Spleen (tissue), 11 donors: Measurements from ENCODE around the gene CACNB2. TPM values are rescaled to one million over a fixed set of nuclear protein-coding genes. Genes with fewer than 3 reads are reported as not detected.

Experiments used
- DNase-seq: peaks from one replicate; pipeline ENCODE4 v3.0.0-alpha.2; 2020
- H3K27ac ChIP-seq, 8 donors: fragments of 200-600 bp; sonication (generic) in 7 of 8; 1 replicate in 4 of 8; 2 replicates in 4 of 8; pipeline versions ENCODE4 v1.5.0 to v1.8.0; 2016 to 2021; ENCODE audit warnings: inconsistent platforms in 4 of 8, mild to moderate bottlenecking in 4 of 8, moderate library complexity in 1 of 8
- H3K27me3 ChIP-seq, 7 donors: fragments of 200-600 bp; sonication (generic) in 6 of 7; replicated peaks in 1 of 7; 1 replicate in 4 of 7; 2 replicates in 3 of 7; pipeline versions ENCODE4 v1.5.0 to v1.8.0; 2016 to 2021; ENCODE audit warnings: inconsistent platforms in 3 of 7, mild to moderate bottlenecking in 1 of 7
- H3K36me3 ChIP-seq, 6 donors: fragments of 200-600 bp; sonication (generic) in 5 of 6; 1 replicate in 4 of 6; 2 replicates in 2 of 6; pipeline versions ENCODE4 v1.5.0 to v1.8.0; 2016 to 2021; ENCODE audit warnings: inconsistent platforms in 2 of 6
- H3K4me1 ChIP-seq, 6 donors: fragments of 200-600 bp; sonication (generic) in 5 of 6; 1 replicate in 3 of 6; 2 replicates in 3 of 6; pipeline versions ENCODE4 v1.5.0 to v1.8.0; 2016 to 2021; ENCODE audit warnings: inconsistent platforms in 3 of 6
- H3K4me3 ChIP-seq, 8 donors: fragments of 200-600 bp; sonication (generic) in 7 of 8; 1 replicate in 4 of 8; 2 replicates in 4 of 8; pipeline versions ENCODE4 v1.5.0 to v1.8.0; 2016 to 2021; ENCODE audit warnings: inconsistent platforms in 4 of 8, mild to moderate bottlenecking in 4 of 8, moderate library complexity in 2 of 8
- H3K9me3 ChIP-seq, 8 donors: fragments of 200-600 bp; sonication (generic) in 7 of 8; 1 replicate in 4 of 8; 2 replicates in 4 of 8; pipeline versions ENCODE4 v1.5.0 to v1.8.0; 2016 to 2021; ENCODE audit warnings: inconsistent platforms in 4 of 8
- CTCF ChIP-seq, 11 experiments: fragments of 200-600 bp in 7 of 11; fragments of 450-650 bp in 4 of 11; sonication (generic) in 4 of 11; IDR thresholded peaks in 8 of 11; conservative IDR thresholded peaks in 3 of 11; 1 replicate in 7 of 11; 2 replicates in 4 of 11; pipeline versions ENCODE4 v1.4.0 to v1.8.0; 2016 to 2021; ENCODE audit warnings: antibody characterized with exemption in 11 of 11, inconsistent platforms in 4 of 11, mild to moderate bottlenecking in 1 of 11
- POLR2A ChIP-seq, 3 donors: fragments of 450-650 bp; IDR thresholded peaks; one replicate each; pipeline ENCODE4 v1.5.1; 2017; ENCODE audit warnings: antibody characterized with exemption in 3 of 3, mild to moderate bottlenecking in 1 of 3
- POLR2AphosphoS5 ChIP-seq, 3 donors: sonication (generic); formaldehyde crosslinking; IDR thresholded peaks; one replicate each; pipeline ENCODE4 v1.5.1; 2017; ENCODE audit warnings: antibody characterized with exemption in 3 of 3
- WGBS, 5 donors: extraction: QIAGEN DNeasy Blood & Tissue Kit in 3 of 5; methylation state at CpG; one replicate each; pipeline versions ENCODE4 v1.1.5 to v1.1.7; 2013 to 2018; 5-methylcytosine and 5-hydroxymethylcytosine counted together
- intact Hi-C: fragments of 100-400 bp; cut with DNase I; formaldehyde crosslinking; loops from one replicate; pipeline ENCODE4 v1.15.0; 2023; ENCODE audit warnings: low total_unique reads
- polyA plus RNA-seq, 3 donors: library from polyadenylated mRNA; stranded (reverse); fragments of 200-250 nt; gene quantifications; one replicate each; pipeline ENCODE4 v1.2.1, GENCODE V29; 2013
- total RNA-seq, 7 donors: library from RNA; depleted of rRNA in 3 of 7; stranded (reverse); fragments of >200 nt in 3 of 7; fragmentation: NEBNext Ultra II Directional in 4 of 7; extraction: Animal tissue kit (Norgen Biotek cat#: 25700) in 4 of 7; gene quantifications; one replicate each; pipeline versions ENCODE4 v1.1.0 to v1.2.1, GENCODE V29; 2016 to 2021
- donor health status: healthy with polysubstance abuse.
- donor health status: DM: no; HTN: no; CAD: no; lungs with moderate emphysema.
- donor health status: DM: no; HTN: no; CAD: no.
- donor health status: Bipolar disorder and iron deficiency.
- donor health status: healthy.
- donor health status: DM: no; HTN: no; CAD: no.
- donor health status: DM: yes; HTN: yes; CAD: no.

CACNB2 gene
- total and polyA plus RNA-seq, 10 donors = 0.17 to 0.79 (median 0.44) TPM; not detected in 1

GRCh38 chr10:18144396-18144795, 4.2 kb downstream of the CACNB2 start:
- no peak for DNase-seq
- Histone ChIP-seq H3K9me3 (no peaks in the 10 kb centered on the region), H3K4me3 (no peak overlapping the region), H3K27ac (no peak overlapping the region), H3K4me1 (peaks cover 0 to 18% (median 13%) of the 10 kb centered on the region in 6 donors), H3K27me3 (peaks cover 0 to 32% (median 26%) of the 10 kb centered on the region in 7 donors), H3K36me3 (no peaks in the 10 kb centered on the region)
- WGBS, 5 donors = 69 to 92% (median 87%) methylated on average over 1 of the region's 1 CpG
- TF ChIP-seq POLR2AphosphoS5 (IDR thresholded peaks at IDR 0.05) (no peak), POLR2A (IDR thresholded peaks at IDR 0.05) (no peak), CTCF (IDR thresholded peaks at IDR 0.05 in 8 of 11, conservative IDR thresholded peaks at IDR 0.05 in 3 of 11) (no peak)
- intact Hi-C loops = no loop called here

- TF ChIP-seq POLR2AphosphoS5 (IDR thresholded peaks at IDR 0.05) = no peak
- no peak for TF ChIP-seq CTCF (IDR thresholded peaks at IDR 0.05 in 8 of 11, conservative IDR thresholded peaks at IDR 0.05 in 3 of 11)
- no peak for TF ChIP-seq POLR2A (IDR thresholded peaks at IDR 0.05)
- WGBS, 5 donors = 47 to 55% (median 50%) methylated on average over 6 of the region's 6 CpGs
- Histone ChIP-seq H3K4me1 (peaks cover 0 to 15% (median 11%) of the 10 kb centered on the region in 6 donors), H3K27me3 (peaks cover 0 to 26% (median 21%) of the 10 kb centered on the region in 7 donors), H3K27ac (no peak overlapping the region), H3K4me3 (no peak overlapping the region), H3K36me3 (no peaks in the 10 kb centered on the region), H3K9me3 (no peaks in the 10 kb centered on the region)
- intact Hi-C loops = no loop called here
- no peak for DNase-seq
Measured at GRCh38 chr10:18144928-18145327, 4.7 kb downstream of the CACNB2 start.

GRCh38 chr10:18145652-18146051, 5.4 kb downstream of the CACNB2 start:
- H3K4me3 ChIP-seq = no peak overlapping the region
- no peaks in the 10 kb centered on the region for H3K36me3 ChIP-seq
- WGBS, 5 donors = 50 to 73% (median 57%) methylated on average over 2 of the region's 2 CpGs
- DNase-seq = no peak
- H3K27me3 ChIP-seq = peaks cover 0 to 19% (median 14%) of the 10 kb centered on the region in 7 donors
- H3K4me1 ChIP-seq = peaks cover 0 to 8% (median 6%) of the 10 kb centered on the region in 6 donors
- intact Hi-C loops = no loop called here
- no peaks in the 10 kb centered on the region for H3K9me3 ChIP-seq
- TF ChIP-seq CTCF (IDR thresholded peaks at IDR 0.05 in 8 of 11, conservative IDR thresholded peaks at IDR 0.05 in 3 of 11) (no peak), POLR2AphosphoS5 (IDR thresholded peaks at IDR 0.05) (no peak), POLR2A (IDR thresholded peaks at IDR 0.05) (no peak)
- no peak overlapping the region for H3K27ac ChIP-seq

- TF ChIP-seq POLR2AphosphoS5 (IDR thresholded peaks at IDR 0.05) (no peak), CTCF (IDR thresholded peaks at IDR 0.05 in 8 of 11, conservative IDR thresholded peaks at IDR 0.05 in 3 of 11) (no peak), POLR2A (IDR thresholded peaks at IDR 0.05) (no peak)
- no peaks in the 10 kb centered on the region for H3K36me3 ChIP-seq
- no peak overlapping the region for H3K27ac ChIP-seq
- WGBS, 5 donors = 89 to 94% (median 92%) methylated on average over 6 of the region's 6 CpGs
- intact Hi-C loops = no loop called here
- H3K4me1 ChIP-seq = no peaks in the 10 kb centered on the region
- DNase-seq = no peak
- no peaks in the 10 kb centered on the region for H3K9me3 ChIP-seq
- no peak overlapping the region for H3K4me3 ChIP-seq
- no peaks in the 10 kb centered on the region for H3K27me3 ChIP-seq
Measured at GRCh38 chr10:18149196-18149800, 9.1 kb downstream of the CACNB2 start.
